ENCODE data around the gene P2RY2.
A peak's percentile ranks its signal among the peaks of the same experiment; 100 is the strongest.

The P2RY2 gene

GRCh38 chr11:73241300-73241699, 23.2 kb downstream of the P2RY2 start:
- TF ChIP-seq POLR2AphosphoS5 (IDR thresholded peaks at IDR 0.05; ENCODE audit: low read depth) (no peak; the same call in 1 of the 2 replicates), SPI1 (IDR thresholded peaks at IDR 0.05; ENCODE audit: borderline replicate concordance, low read depth) (no peak), GABPA (IDR thresholded peaks at IDR 0.05; ENCODE audit: low read depth) (no peak), REST (IDR thresholded peaks at IDR 0.05; ENCODE audit: insufficient replicate concordance, low read depth) (no peak)
- TF ChIP-seq, protein P1, sequence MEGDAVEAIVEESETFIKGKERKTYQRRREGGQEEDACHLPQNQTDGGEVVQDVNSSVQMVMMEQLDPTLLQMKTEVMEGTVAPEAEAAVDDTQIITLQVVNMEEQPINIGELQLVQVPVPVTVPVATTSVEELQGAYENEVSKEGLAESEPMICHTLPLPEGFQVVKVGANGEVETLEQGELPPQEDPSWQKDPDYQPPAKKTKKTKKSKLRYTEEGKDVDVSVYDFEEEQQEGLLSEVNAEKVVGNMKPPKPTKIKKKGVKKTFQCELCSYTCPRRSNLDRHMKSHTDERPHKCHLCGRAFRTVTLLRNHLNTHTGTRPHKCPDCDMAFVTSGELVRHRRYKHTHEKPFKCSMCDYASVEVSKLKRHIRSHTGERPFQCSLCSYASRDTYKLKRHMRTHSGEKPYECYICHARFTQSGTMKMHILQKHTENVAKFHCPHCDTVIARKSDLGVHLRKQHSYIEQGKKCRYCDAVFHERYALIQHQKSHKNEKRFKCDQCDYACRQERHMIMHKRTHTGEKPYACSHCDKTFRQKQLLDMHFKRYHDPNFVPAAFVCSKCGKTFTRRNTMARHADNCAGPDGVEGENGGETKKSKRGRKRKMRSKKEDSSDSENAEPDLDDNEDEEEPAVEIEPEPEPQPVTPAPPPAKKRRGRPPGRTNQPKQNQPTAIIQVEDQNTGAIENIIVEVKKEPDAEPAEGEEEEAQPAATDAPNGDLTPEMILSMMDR (IDR thresholded peaks at IDR 0.05; ENCODE audit: insufficient read depth, low read length), result no peak
- Histone ChIP-seq H3K27me3 (ENCODE audit: insufficient read depth, poor library complexity, severe bottlenecking) (no peaks in the 10 kb centered on the region), H3K4me3 (replicated peaks; ENCODE audit: insufficient read depth, low read length) (no peak overlapping the region), H3K27ac (replicated peaks) (no peak overlapping the region)
- no peak for DNase-seq (ENCODE audit: low read depth in 1 of 2, low spot score in 1 of 2)

DNA sequence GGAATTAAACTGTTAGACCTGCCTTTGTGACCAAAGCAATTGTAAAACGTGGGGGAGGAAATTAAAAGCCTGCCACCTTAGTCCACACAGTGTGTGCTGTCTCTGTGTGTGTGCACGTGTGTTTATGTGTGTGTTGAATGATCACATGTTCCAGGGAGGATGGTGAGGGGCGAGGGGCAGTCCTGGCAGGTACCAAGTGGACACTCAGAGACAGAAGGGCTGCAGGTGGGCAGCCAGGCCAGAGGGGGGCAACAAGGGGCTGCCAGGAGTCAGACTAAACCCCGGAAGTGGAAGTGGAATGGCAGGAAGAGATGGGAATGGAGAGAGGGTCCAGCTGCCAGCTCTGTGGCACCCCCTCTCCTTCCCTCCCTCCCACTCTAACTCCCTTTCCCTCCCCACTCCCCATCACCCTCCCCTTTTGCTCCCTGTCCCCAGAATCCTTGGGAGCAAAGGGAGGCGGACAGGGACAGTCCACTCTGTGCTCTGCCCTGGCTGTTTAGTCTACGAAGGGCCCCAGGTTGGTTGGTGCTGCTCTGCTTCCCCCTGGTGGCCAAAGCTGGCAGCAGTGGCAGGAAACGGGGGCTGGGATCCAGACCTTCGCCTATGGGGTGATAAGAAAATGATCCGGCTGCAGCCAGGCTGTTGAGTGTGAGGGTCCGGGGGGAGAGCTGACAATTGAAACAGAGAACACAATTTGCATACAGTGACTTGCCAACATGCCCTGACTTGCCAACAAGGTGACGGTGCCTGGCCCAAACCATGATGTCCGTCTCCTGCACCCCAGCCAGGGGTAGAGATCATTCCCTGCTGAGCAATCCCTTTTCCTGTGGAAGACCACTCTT, 24.4 kb downstream of the P2RY2 start:
- no peak overlapping the region for H3K27ac ChIP-seq (replicated peaks)
- TF ChIP-seq SPI1 (IDR thresholded peaks at IDR 0.05; ENCODE audit: borderline replicate concordance, low read depth), result no peak
- TF ChIP-seq, protein P1 (IDR thresholded peaks at IDR 0.05; ENCODE audit: insufficient read depth, low read length), result peak; percentile 88
- TF ChIP-seq POLR2AphosphoS5 (IDR thresholded peaks at IDR 0.05; ENCODE audit: low read depth), result peak; percentile 52; the same call in 1 of the 2 replicates
- TF ChIP-seq REST (IDR thresholded peaks at IDR 0.05; ENCODE audit: insufficient replicate concordance, low read depth), result no peak
- peak; percentile 32 to 70 for DNase-seq (ENCODE audit: low read depth in 1 of 2, low spot score in 1 of 2)
- no peak overlapping the region for H3K4me3 ChIP-seq (replicated peaks; ENCODE audit: insufficient read depth, low read length)
- no peaks in the 10 kb centered on the region for H3K27me3 ChIP-seq (ENCODE audit: insufficient read depth, poor library complexity, severe bottlenecking)

- no peak for TF ChIP-seq SPI1 (IDR thresholded peaks at IDR 0.05; ENCODE audit: borderline replicate concordance, low read depth)
- TF ChIP-seq GABPA (IDR thresholded peaks at IDR 0.05; ENCODE audit: low read depth), result no peak
- TF ChIP-seq, protein P1 (IDR thresholded peaks at IDR 0.05; ENCODE audit: insufficient read depth, low read length), result no peak
- TF ChIP-seq POLR2AphosphoS5 (IDR thresholded peaks at IDR 0.05; ENCODE audit: low read depth), result no peak; the same call in 1 of the 2 replicates
- no peak for TF ChIP-seq REST (IDR thresholded peaks at IDR 0.05; ENCODE audit: insufficient replicate concordance, low read depth)
- no peak for DNase-seq (ENCODE audit: low read depth in 1 of 2, low spot score in 1 of 2)
- Histone ChIP-seq H3K27me3 (ENCODE audit: insufficient read depth, poor library complexity, severe bottlenecking) (no peaks in the 10 kb centered on the region), H3K4me3 (replicated peaks; ENCODE audit: insufficient read depth, low read length) (no peak overlapping the region), H3K27ac (replicated peaks) (no peak overlapping the region)
Measured at GRCh38 chr11:73243093-73243485, 25.0 kb downstream of the P2RY2 start.
